ENCODE data around the gene SUSD1. TPM values are rescaled to one million over a fixed set of nuclear protein-coding genes. Genes with fewer than 3 reads are reported as not detected.

Gene SUSD1
- total RNA-seq, 1 donor from 2014 or later: 16.6 TPM

- H3K27ac ChIP-seq (ENCODE audit: low read depth, low read length): peak overlapping the region; percentile 94
- no peaks in the 10 kb centered on the region for H3K79me2 ChIP-seq (ENCODE audit: insufficient read depth, low read length)
- no peaks in the 10 kb centered on the region for H3K27me3 Mint-ChIP-seq (ENCODE audit: low read depth, unreplicated experiment)
- no peak overlapping the region for H2AFZ ChIP-seq (ENCODE audit: low read depth, low read length)
- no peaks in the 10 kb centered on the region for H3K27me3 ChIP-seq (ENCODE audit: insufficient read depth, low read length)
- no peaks in the 10 kb centered on the region for H3K36me3 ChIP-seq (ENCODE audit: insufficient read depth, low read length)
- no peaks in the 10 kb centered on the region for H3K9me3 ChIP-seq (ENCODE audit: insufficient read depth, low read depth, low read length)
- no peak overlapping the region for H3K4me3 Mint-ChIP-seq (ENCODE audit: unreplicated experiment)
- H3K9ac ChIP-seq (ENCODE audit: low read length): peak overlapping the region; percentile 76
- peaks cover 19% of the 10 kb centered on the region for H3K4me1 ChIP-seq (ENCODE audit: insufficient read depth, low read length)
- DNase-seq (ENCODE audit: low read depth) (peak; percentile 97), FAIRE-seq (no peak)
- peaks cover 27% of the 10 kb centered on the region for H3K4me1 Mint-ChIP-seq (ENCODE audit: low read depth, unreplicated experiment)
- H3K4me2 ChIP-seq (ENCODE audit: low read length): peak overlapping the region; percentile 19
- no peaks in the 10 kb centered on the region for H3K9me3 Mint-ChIP-seq (ENCODE audit: unreplicated experiment)
- H4K20me1 ChIP-seq (ENCODE audit: insufficient read depth, low read length): no peaks in the 10 kb centered on the region
- H3K36me3 Mint-ChIP-seq (ENCODE audit: low read depth, unreplicated experiment): peaks cover 3% of the 10 kb centered on the region
- peak overlapping the region; percentile 94 for H3K27ac Mint-ChIP-seq (ENCODE audit: unreplicated experiment)
- no peak for TF ChIP-seq CTCF (IDR thresholded peaks at IDR 0.05; ENCODE audit: insufficient read depth, low read depth, low read length)
- TF ChIP-seq EZH2 (IDR thresholded peaks at IDR 0.05; ENCODE audit: insufficient read depth, low read length): no peak
- no peak overlapping the region for H3K4me3 ChIP-seq (ENCODE audit: insufficient read depth, low read depth, low read length)
These were observed 102.1 kb downstream of the SUSD1 start for GRCh38 chr9:112072721-112073638.

GRCh38 chr9:112069318-112070169, 105.6 kb downstream of the SUSD1 start:
- Histone ChIP-seq H3K79me2 (ENCODE audit: insufficient read depth, low read length) (no peaks in the 10 kb centered on the region), H3K4me2 (ENCODE audit: low read length) (no peak overlapping the region), H3K9me3 (ENCODE audit: insufficient read depth, low read depth, low read length) (no peaks in the 10 kb centered on the region), H2AFZ (ENCODE audit: low read depth, low read length) (no peak overlapping the region), H3K27ac (ENCODE audit: low read depth, low read length) (no peak overlapping the region), H3K27me3 (ENCODE audit: insufficient read depth, low read length) (no peaks in the 10 kb centered on the region), H4K20me1 (ENCODE audit: insufficient read depth, low read length) (no peaks in the 10 kb centered on the region), H3K9ac (ENCODE audit: low read length) (no peak overlapping the region), H3K4me1 (ENCODE audit: insufficient read depth, low read length) (peaks cover 31% of the 10 kb centered on the region), H3K36me3 (ENCODE audit: insufficient read depth, low read length) (no peaks in the 10 kb centered on the region), H3K4me3 (ENCODE audit: insufficient read depth, low read depth, low read length) (no peak overlapping the region)
- no peak overlapping the region for H3K4me3 Mint-ChIP-seq (ENCODE audit: unreplicated experiment)
- H3K27me3 Mint-ChIP-seq (ENCODE audit: low read depth, unreplicated experiment): no peaks in the 10 kb centered on the region
- no peak overlapping the region for H3K27ac Mint-ChIP-seq (ENCODE audit: unreplicated experiment)
- H3K36me3 Mint-ChIP-seq (ENCODE audit: low read depth, unreplicated experiment): peaks cover 7% of the 10 kb centered on the region
- no peak for FAIRE-seq
- peaks cover 32% of the 10 kb centered on the region for H3K4me1 Mint-ChIP-seq (ENCODE audit: low read depth, unreplicated experiment)
- H3K9me3 Mint-ChIP-seq (ENCODE audit: unreplicated experiment): peaks cover 4% of the 10 kb centered on the region
- TF ChIP-seq EZH2 (IDR thresholded peaks at IDR 0.05; ENCODE audit: insufficient read depth, low read length) (no peak), CTCF (IDR thresholded peaks at IDR 0.05; ENCODE audit: insufficient read depth, low read depth, low read length) (no peak)
- peak; percentile 27 for DNase-seq (ENCODE audit: low read depth)
